Measurements from ENCODE around the gene ZC2HC1B. TPM values are rescaled to one million over a fixed set of nuclear protein-coding genes. Genes with fewer than 3 reads are reported as not detected.

ZC2HC1B gene
- total RNA-seq, 2 experiments from 2014 or later, result not detected

- POLR2A ChIA-PET, result no interaction called here
- Mint-ChIP-seq H3K4me1 (no peaks in the 10 kb centered on the region), H3K9me3 (ENCODE audit: low read depth) (no peaks in the 10 kb centered on the region), H3K27me3 (no peaks in the 10 kb centered on the region), H3K4me3 (no peak overlapping the region), H3K36me3 (ENCODE audit: low read depth) (no peaks in the 10 kb centered on the region), H3K27ac (no peak overlapping the region)
- intact Hi-C loops (cut with DNase I, micrococcal nuclease), result no loop called here
- ATAC-seq (no peak), DNase-seq (no peak)
- CTCF ChIA-PET, result interaction anchor here (0.6 to 1.6 kb wide), 9 partner anchors 10 to 388 kb away, joined by 3 to 5 read pairs (median 3); no protein-coding TSS in a partner anchor
Observed at GRCh38 chr6:143963158-143963919, 99.1 kb downstream of the ZC2HC1B start.

GRCh38 chr6:143964674-143965081 is 100.4 kb downstream of the ZC2HC1B start:
- POLR2A ChIA-PET, result no interaction called here
- intact Hi-C loops (cut with DNase I, micrococcal nuclease), result no loop called here
- DNase-seq (no peak), ATAC-seq (no peak)
- CTCF ChIA-PET, result interaction anchor here (0.7 to 1.6 kb wide), 5 partner anchors 20 to 389 kb away, joined by 3 to 4 read pairs (median 3); no protein-coding TSS in a partner anchor
- Mint-ChIP-seq H3K27ac (no peak overlapping the region), H3K4me1 (no peaks in the 10 kb centered on the region), H3K4me3 (no peak overlapping the region), H3K27me3 (no peaks in the 10 kb centered on the region), H3K9me3 (ENCODE audit: low read depth) (no peaks in the 10 kb centered on the region), H3K36me3 (ENCODE audit: low read depth) (no peaks in the 10 kb centered on the region)

GRCh38 chr6:143965503-143966171 is 101.4 kb downstream of the ZC2HC1B start:
- ChIA-PET CTCF (interaction anchor here (0.7 kb wide), 1 partner anchor 21 kb away, joined by 3 read pairs; no protein-coding TSS in a partner anchor), POLR2A (no interaction called here)
- ATAC-seq (no peak), DNase-seq (no peak)
- intact Hi-C loops (cut with DNase I, micrococcal nuclease), result no loop called here
- Mint-ChIP-seq H3K4me1 (no peaks in the 10 kb centered on the region), H3K27me3 (no peaks in the 10 kb centered on the region), H3K36me3 (ENCODE audit: low read depth) (no peaks in the 10 kb centered on the region), H3K9me3 (ENCODE audit: low read depth) (no peaks in the 10 kb centered on the region), H3K4me3 (no peak overlapping the region), H3K27ac (no peak overlapping the region)

GRCh38 chr6:143966312-143966711 is 102.0 kb downstream of the ZC2HC1B start:
- Mint-ChIP-seq H3K4me3 (no peak overlapping the region), H3K27me3 (no peaks in the 10 kb centered on the region), H3K27ac (no peak overlapping the region), H3K36me3 (ENCODE audit: low read depth) (no peaks in the 10 kb centered on the region), H3K4me1 (no peaks in the 10 kb centered on the region), H3K9me3 (ENCODE audit: low read depth) (no peaks in the 10 kb centered on the region)
- ChIA-PET POLR2A (no interaction called here), CTCF (no interaction called here)
- DNase-seq, result no peak
- ATAC-seq, result no peak
- intact Hi-C loops (cut with DNase I, micrococcal nuclease), result no loop called here

GRCh38 chr6:143967706-143968376 is 103.6 kb downstream of the ZC2HC1B start:
- H3K27ac Mint-ChIP-seq, result no peak overlapping the region
- intact Hi-C loops (cut with DNase I, micrococcal nuclease), result no loop called here
- POLR2A ChIA-PET, result no interaction called here

GRCh38 chr6:143969077-143969476 is 104.8 kb downstream of the ZC2HC1B start:
- H3K9me3 Mint-ChIP-seq (ENCODE audit: low read depth), result no peaks in the 10 kb centered on the region
- CTCF ChIA-PET, result no interaction called here
- DNase-seq (no peak), ATAC-seq (no peak)
- intact Hi-C loops (cut with DNase I, micrococcal nuclease), result no loop called here
- no peaks in the 10 kb centered on the region for H3K27me3 Mint-ChIP-seq
- POLR2A ChIA-PET, result no interaction called here
- H3K4me3 Mint-ChIP-seq, result no peak overlapping the region
- H3K27ac Mint-ChIP-seq, result no peak overlapping the region
- H3K4me1 Mint-ChIP-seq, result no peaks in the 10 kb centered on the region
- no peaks in the 10 kb centered on the region for H3K36me3 Mint-ChIP-seq (ENCODE audit: low read depth)

More at GRCh38 chr6:143967706-143968376, 103.6 kb downstream of the ZC2HC1B start:
- no peaks in the 10 kb centered on the region for H3K4me1 Mint-ChIP-seq
- no peaks in the 10 kb centered on the region for H3K27me3 Mint-ChIP-seq
- no peak for DNase-seq
- H3K9me3 Mint-ChIP-seq (ENCODE audit: low read depth), result no peaks in the 10 kb centered on the region
- CTCF ChIA-PET, result no interaction called here
- H3K4me3 Mint-ChIP-seq, result no peak overlapping the region
- no peaks in the 10 kb centered on the region for H3K36me3 Mint-ChIP-seq (ENCODE audit: low read depth)
- no peak for ATAC-seq

- DNase-seq, result no peak
- Mint-ChIP-seq H3K36me3 (ENCODE audit: low read depth) (no peaks in the 10 kb centered on the region), H3K27me3 (no peaks in the 10 kb centered on the region), H3K9me3 (ENCODE audit: low read depth) (no peaks in the 10 kb centered on the region), H3K4me3 (no peak overlapping the region), H3K4me1 (no peaks in the 10 kb centered on the region), H3K27ac (no peak overlapping the region)
- ChIA-PET CTCF (no interaction called here), POLR2A (no interaction called here)
- intact Hi-C loops (cut with DNase I, micrococcal nuclease), result no loop called here
- ATAC-seq, result no peak
Observed at GRCh38 chr6:143970456-143971218, 106.4 kb downstream of the ZC2HC1B start.

- H3K4me1 Mint-ChIP-seq, result no peaks in the 10 kb centered on the region
- H3K27ac Mint-ChIP-seq, result no peak overlapping the region
- ChIA-PET CTCF (no interaction called here), POLR2A (no interaction called here)
- no peak for ATAC-seq
- H3K27me3 Mint-ChIP-seq, result no peaks in the 10 kb centered on the region
- no peaks in the 10 kb centered on the region for H3K36me3 Mint-ChIP-seq (ENCODE audit: low read depth)
- intact Hi-C loops (cut with DNase I, micrococcal nuclease), result no loop called here
- H3K4me3 Mint-ChIP-seq, result no peak overlapping the region
- no peak for DNase-seq
- H3K9me3 Mint-ChIP-seq (ENCODE audit: low read depth), result no peaks in the 10 kb centered on the region
Observed at GRCh38 chr6:143971482-143972205, 107.4 kb downstream of the ZC2HC1B start.

- Mint-ChIP-seq H3K27ac (no peak overlapping the region), H3K4me1 (peaks cover 2% of the 10 kb centered on the region), H3K36me3 (ENCODE audit: low read depth) (no peaks in the 10 kb centered on the region), H3K9me3 (ENCODE audit: low read depth) (no peaks in the 10 kb centered on the region), H3K4me3 (no peak overlapping the region), H3K27me3 (no peaks in the 10 kb centered on the region)
- ATAC-seq (no peak), DNase-seq (no peak)
- ChIA-PET POLR2A (no interaction called here), CTCF (interaction anchor here (0.8 to 3.2 kb wide), 2 partner anchors 40 to 42 kb away, joined by 3 to 13 read pairs; no protein-coding TSS in a partner anchor)
- intact Hi-C loops (cut with DNase I, micrococcal nuclease), result no loop called here
Observed at GRCh38 chr6:143973097-143973966, 109.1 kb downstream of the ZC2HC1B start.

- H3K27ac Mint-ChIP-seq, result no peak overlapping the region
- DNase-seq (no peak), ATAC-seq (no peak)
- POLR2A ChIA-PET, result no interaction called here
- intact Hi-C loops (cut with DNase I, micrococcal nuclease), result no loop called here
- CTCF ChIA-PET, result interaction anchor here (3.2 kb wide), 1 partner anchor 39 kb away, joined by 13 read pairs; no protein-coding TSS in a partner anchor
- no peaks in the 10 kb centered on the region for H3K27me3 Mint-ChIP-seq
- H3K4me1 Mint-ChIP-seq, result peaks cover 2% of the 10 kb centered on the region
- H3K9me3 Mint-ChIP-seq (ENCODE audit: low read depth), result no peaks in the 10 kb centered on the region
- H3K4me3 Mint-ChIP-seq, result no peak overlapping the region
- H3K36me3 Mint-ChIP-seq (ENCODE audit: low read depth), result no peaks in the 10 kb centered on the region
Observed at GRCh38 chr6:143974089-143974488, 109.8 kb downstream of the ZC2HC1B start.
